AG09309 (cell line): Measurements from ENCODE around the gene GUCY1A1.

Experiments
- DNase-seq: peaks from one replicate; pipeline ENCODE4 v3.0.0-alpha.2; 2010; ENCODE audit warnings: low read depth
- H3K4me3 ChIP-seq: 2 replicates; pipeline ENCODE4 v1.5.1; 2011; ENCODE audit warnings: mild to moderate bottlenecking, low read depth, low read length, moderate library complexity; ENCODE audit not compliant: control insufficient read depth
- TF ChIP-seq, protein P1 (sequence below): IDR thresholded peaks from 2 replicates; pipeline ENCODE4 v1.5.1; 2011; ENCODE audit warnings: mild to moderate bottlenecking, low read depth, low read length, inconsistent platforms; ENCODE audit not compliant: insufficient read depth, control insufficient read depth; ENCODE audit errors: missing control alignments

Gene GUCY1A1

DNA sequence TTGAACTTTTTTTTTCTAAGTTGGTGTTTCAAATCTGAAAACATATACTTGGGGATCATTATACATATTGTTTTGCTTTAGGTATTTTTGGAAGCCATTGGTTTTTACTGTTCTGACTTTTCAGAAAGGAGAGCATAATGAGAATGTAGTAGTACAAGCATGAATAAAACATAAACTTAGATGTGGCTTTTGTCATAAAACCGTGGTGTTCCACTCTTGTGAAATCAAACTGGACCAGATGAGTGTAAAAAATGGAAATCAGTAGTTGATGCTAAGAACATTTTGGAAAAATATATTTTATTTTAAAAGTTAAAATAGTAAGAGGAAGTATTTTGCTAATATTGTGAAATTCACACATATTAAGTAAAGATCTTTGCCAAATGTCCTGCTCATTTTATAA, 29.6 kb downstream of the GUCY1A1 start:
- TF ChIP-seq, protein P1, sequence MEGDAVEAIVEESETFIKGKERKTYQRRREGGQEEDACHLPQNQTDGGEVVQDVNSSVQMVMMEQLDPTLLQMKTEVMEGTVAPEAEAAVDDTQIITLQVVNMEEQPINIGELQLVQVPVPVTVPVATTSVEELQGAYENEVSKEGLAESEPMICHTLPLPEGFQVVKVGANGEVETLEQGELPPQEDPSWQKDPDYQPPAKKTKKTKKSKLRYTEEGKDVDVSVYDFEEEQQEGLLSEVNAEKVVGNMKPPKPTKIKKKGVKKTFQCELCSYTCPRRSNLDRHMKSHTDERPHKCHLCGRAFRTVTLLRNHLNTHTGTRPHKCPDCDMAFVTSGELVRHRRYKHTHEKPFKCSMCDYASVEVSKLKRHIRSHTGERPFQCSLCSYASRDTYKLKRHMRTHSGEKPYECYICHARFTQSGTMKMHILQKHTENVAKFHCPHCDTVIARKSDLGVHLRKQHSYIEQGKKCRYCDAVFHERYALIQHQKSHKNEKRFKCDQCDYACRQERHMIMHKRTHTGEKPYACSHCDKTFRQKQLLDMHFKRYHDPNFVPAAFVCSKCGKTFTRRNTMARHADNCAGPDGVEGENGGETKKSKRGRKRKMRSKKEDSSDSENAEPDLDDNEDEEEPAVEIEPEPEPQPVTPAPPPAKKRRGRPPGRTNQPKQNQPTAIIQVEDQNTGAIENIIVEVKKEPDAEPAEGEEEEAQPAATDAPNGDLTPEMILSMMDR = no peak
- no peak for DNase-seq
- H3K4me3 ChIP-seq = no peak overlapping the region

DNA sequence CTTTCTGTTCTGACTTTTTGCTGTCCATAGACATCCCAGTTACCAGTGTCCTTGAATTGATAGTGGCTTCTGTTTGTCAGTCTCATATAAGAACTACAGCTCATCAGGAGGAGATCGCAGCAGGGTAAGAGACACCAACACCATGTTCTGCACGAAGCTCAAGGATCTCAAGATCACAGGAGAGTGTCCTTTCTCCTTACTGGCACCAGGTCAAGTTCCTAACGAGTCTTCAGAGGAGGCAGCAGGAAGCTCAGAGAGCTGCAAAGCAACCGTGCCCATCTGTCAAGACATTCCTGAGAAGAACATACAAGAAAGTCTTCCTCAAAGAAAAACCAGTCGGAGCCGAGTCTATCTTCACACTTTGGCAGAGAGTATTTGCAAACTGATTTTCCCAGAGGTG, 30.1 kb downstream of the GUCY1A1 start:
- TF ChIP-seq, protein P1 = no peak
- no peak overlapping the region for H3K4me3 ChIP-seq
- no peak for DNase-seq

DNA sequence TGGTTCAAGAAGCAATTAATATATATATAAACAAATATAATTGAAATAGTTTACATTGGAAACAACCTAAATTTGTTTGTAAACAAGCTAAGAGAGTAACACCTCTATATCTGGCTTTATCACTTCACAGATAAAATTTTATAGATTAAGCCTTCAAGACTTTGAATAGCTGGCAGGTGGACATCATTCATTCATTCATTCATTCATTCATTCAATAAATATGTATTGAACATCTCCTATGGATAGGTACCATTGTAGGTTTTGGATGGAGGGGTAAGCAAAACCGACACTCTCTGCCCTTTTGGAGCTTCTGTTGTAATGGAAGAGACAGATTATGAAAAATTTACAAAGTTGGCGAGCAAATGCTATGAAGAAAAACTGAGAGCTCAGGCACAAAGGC, 35.2 kb downstream of the GUCY1A1 start:
- H3K4me3 ChIP-seq = no peak overlapping the region
- TF ChIP-seq, protein P1 = no peak
- no peak for DNase-seq

DNA sequence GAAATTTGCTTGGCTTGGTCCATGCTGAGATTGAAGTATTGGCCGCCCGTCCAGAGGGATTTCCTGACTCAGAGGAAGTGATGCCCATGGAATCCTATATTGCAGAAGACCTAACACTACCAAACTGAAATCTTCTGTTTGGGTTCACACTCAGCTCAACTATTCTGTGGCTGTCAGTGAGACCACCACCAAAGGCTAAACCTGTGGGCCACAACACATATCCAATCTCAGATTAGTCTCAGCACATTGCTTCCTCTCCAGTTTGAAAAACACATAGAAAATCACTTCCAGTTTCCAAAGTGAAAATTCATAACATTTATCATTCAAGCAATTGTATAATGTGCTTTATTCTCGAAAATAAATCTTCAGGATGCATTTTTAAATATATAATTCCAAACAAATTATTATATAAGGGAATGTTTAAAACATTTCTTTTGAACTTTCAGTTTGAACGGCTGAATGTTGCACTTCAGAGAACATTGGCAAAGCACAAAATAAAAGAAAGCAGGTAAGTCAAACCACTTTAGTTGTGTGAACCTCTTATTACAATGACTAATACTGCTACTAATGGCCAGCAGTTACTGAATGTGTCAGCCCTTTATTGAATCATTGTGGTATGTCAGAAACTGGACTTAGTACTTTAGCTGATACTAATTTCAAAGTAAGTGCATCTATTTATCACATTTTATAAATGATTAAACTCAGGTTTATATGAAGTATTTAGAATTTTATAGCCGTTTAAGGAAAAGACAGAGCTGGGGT, 37.0 kb downstream of the GUCY1A1 start:
- TF ChIP-seq, protein P1 = no peak
- DNase-seq = no peak
- no peak overlapping the region for H3K4me3 ChIP-seq

DNA sequence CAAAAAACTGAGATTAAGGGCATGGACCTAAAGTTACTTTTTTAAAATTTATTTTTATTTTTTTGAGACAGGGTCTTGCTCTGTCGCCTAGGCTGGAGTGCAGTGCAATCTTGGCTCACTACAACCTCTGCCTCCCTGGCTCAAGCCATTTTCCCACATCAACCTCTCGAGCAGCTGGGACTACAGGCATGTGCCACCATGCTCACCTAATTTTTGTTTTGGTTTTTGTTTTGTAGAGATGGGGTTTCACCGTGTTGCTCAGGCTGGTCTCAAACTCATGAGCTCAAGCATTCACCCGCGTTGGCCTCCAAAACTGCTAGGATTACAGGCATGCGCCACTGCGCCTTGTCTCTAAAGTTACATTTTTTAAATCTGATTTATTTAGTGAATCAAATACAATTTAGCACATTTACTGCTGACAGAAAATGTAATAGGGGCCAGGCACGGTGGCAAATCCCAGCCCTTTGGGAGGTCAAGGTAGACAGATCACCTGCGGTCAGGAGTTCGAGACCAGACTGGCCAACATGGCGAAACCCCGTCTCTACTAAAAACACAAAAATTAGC, 38.3 kb downstream of the GUCY1A1 start:
- H3K4me3 ChIP-seq = no peak overlapping the region
- TF ChIP-seq, protein P1 = no peak
- DNase-seq = no peak

DNA sequence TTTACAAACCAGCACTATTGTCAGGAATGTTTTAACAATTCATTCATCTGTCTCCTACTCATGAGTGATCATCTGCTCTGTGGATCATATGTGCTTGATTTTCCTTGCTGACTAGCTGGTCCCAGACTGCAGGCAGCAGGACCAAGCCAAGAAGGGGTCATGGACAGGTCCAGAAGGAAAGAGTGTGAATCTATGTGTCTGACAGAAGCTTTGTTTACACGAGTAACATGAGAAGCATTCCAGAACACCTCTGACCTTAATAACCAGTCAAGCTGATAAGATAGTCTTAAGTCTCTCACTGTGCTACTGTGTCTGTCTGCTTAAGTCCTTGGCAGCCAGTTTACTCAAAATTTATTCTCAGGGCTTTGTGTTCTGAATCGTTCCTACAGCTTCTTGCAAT, 39.0 kb downstream of the GUCY1A1 start:
- TF ChIP-seq, protein P1 = no peak
- DNase-seq = no peak
- H3K4me3 ChIP-seq = no peak overlapping the region
